H1 (cell line): ENCODE results near the gene TYMS. TPM values are rescaled to one million over a fixed set of nuclear protein-coding genes. Genes with fewer than 3 reads are reported as not detected.

Experiments used
- CTCF ChIA-PET: fragments of 300-600 bp; sonication (Branson Sonifier 250); formaldehyde crosslinking; loops from one replicate; lab custom pipeline; 2021; ENCODE audit not compliant: partially characterized antibody; lab: Charles Lee
- POLR2A ChIA-PET: fragments of 300-600 bp; sonication (Branson Sonifier 250); formaldehyde crosslinking; loops from one replicate; lab custom pipeline; 2021; ENCODE audit warnings: inconsistent platforms; ENCODE audit not compliant: partially characterized antibody; lab: Charles Lee
- DNase-seq, 2 experiments: peaks; one replicate each; pipeline versions ENCODE4 v3.0.0 to v3.0.0-alpha.2; 2010 to 2022; ENCODE audit warnings: low spot score in 2 of 2, low read depth in 1 of 2, mixed read lengths in 1 of 2
- FAIRE-seq: peaks from 2 replicates; lab custom pipeline; 2011; peaks lifted over from hg19 to GRCh38; lab: Jason Lieb, UNC
- H2AFZ ChIP-seq: 2 replicates; pipeline ENCODE4 v1.8.1; 2012; ENCODE audit warnings: low read length, inconsistent platforms
- H2AK5ac ChIP-seq: 2 replicates; pipeline ENCODE4 v1.6.1; 2013; ENCODE audit warnings: low read depth, low read length
- H2BK120ac ChIP-seq: replicated peaks from 2 replicates; pipeline ENCODE3; 2013; ENCODE audit warnings: low read depth, low read length, inconsistent platforms
- H2BK12ac ChIP-seq: 2 replicates; pipeline ENCODE4 v1.6.1; 2013; ENCODE audit warnings: low read depth, low read length
- H2BK15ac ChIP-seq: 2 replicates; pipeline ENCODE4 v1.6.1; 2013; ENCODE audit warnings: low read length
- H2BK20ac ChIP-seq: 2 replicates; pipeline ENCODE4 v1.6.1; 2013; ENCODE audit warnings: low read length
- H2BK5ac ChIP-seq: 2 replicates; pipeline ENCODE4 v1.6.1; 2013; ENCODE audit warnings: low read depth, low read length
- H3K14ac ChIP-seq: 2 replicates; pipeline ENCODE4 v1.6.1; 2013; ENCODE audit warnings: inconsistent platforms; ENCODE audit not compliant: insufficient read length
- H3K18ac ChIP-seq: 2 replicates; pipeline ENCODE4 v1.6.1; 2013; ENCODE audit warnings: low read length; ENCODE audit errors: extremely low read depth
- H3K23ac ChIP-seq: 2 replicates; pipeline ENCODE4 v1.6.1; 2013; ENCODE audit warnings: inconsistent platforms; ENCODE audit not compliant: insufficient read length
- H3K23me2 ChIP-seq: 2 replicates; pipeline ENCODE4 v1.6.1; 2013; ENCODE audit warnings: low read depth, low read length
- H3K27ac ChIP-seq: 2 replicates; pipeline ENCODE4 v1.6.1; 2011; ENCODE audit warnings: low read depth, low read length, inconsistent platforms
- H3K27me3 ChIP-seq, 4 experiments: replicated peaks in 1 of 4; 1 replicate in 1 of 4; 2 replicates in 3 of 4; pipeline versions ENCODE4 v1.6.1 to v1.8.1; 2011 to 2013; ENCODE audit warnings: low read length in 3 of 4, mild to moderate bottlenecking in 3 of 4, inconsistent platforms in 2 of 4, mixed read lengths in 2 of 4, moderate library complexity in 1 of 4; ENCODE audit not compliant: control insufficient read depth in 3 of 4, insufficient read depth in 3 of 4; ENCODE audit errors: extremely low read depth in 1 of 4
- H3K36me3 ChIP-seq, 4 experiments: 2 replicates each; pipeline versions ENCODE4 v1.6.1 to v1.8.1; 2011 to 2013; ENCODE audit warnings: mild to moderate bottlenecking in 4 of 4, low read length in 3 of 4, moderate library complexity in 2 of 4, control low read depth in 1 of 4, inconsistent platforms in 1 of 4; ENCODE audit not compliant: insufficient read depth in 4 of 4, control insufficient read depth in 2 of 4
- H3K4ac ChIP-seq: replicated peaks from 2 replicates; pipeline ENCODE3; 2013; ENCODE audit warnings: low read length, low read depth, mixed read lengths, inconsistent platforms; ENCODE audit not compliant: insufficient read length
- H3K4me1 ChIP-seq, 4 experiments: replicated peaks in 1 of 4; 1 replicate in 1 of 4; 2 replicates in 3 of 4; pipeline versions ENCODE4 v1.6.1 to v1.8.1; 2011 to 2013; ENCODE audit warnings: low read length in 3 of 4, inconsistent platforms in 2 of 4, mixed read lengths in 1 of 4; ENCODE audit not compliant: insufficient read depth in 4 of 4, control insufficient read depth in 3 of 4
- H3K4me2 ChIP-seq, 2 experiments: 2 replicates each; pipeline versions ENCODE4 v1.6.1 to v1.8.1; 2011 to 2013; ENCODE audit warnings: low read depth in 2 of 2, low read length in 2 of 2, control low read depth in 1 of 2, inconsistent platforms in 1 of 2, mild to moderate bottlenecking in 1 of 2; ENCODE audit not compliant: insufficient read depth in 1 of 2
- H3K4me3 ChIP-seq, 4 experiments: fragments of 200-600, 300-600 bp in 1 of 4; sonication (generic), shearing (Covaris generic), sonication (Bioruptor Twin) in 1 of 4; 2 replicates each; pipeline versions ENCODE4 v1.5.1 to v1.8.1; 2011 to 2016; ENCODE audit warnings: low read length in 4 of 4, low read depth in 3 of 4, control low read depth in 2 of 4, inconsistent platforms in 2 of 4, mild to moderate bottlenecking in 2 of 4, mixed read lengths in 1 of 4, moderate library complexity in 1 of 4; ENCODE audit not compliant: insufficient read depth in 2 of 4; ENCODE audit errors: extremely low read depth in 1 of 4
- H3K56ac ChIP-seq: replicated peaks from 2 replicates; pipeline ENCODE3; 2013; ENCODE audit warnings: low read depth, mild to moderate bottlenecking, mixed read lengths, low read length, inconsistent platforms; ENCODE audit not compliant: insufficient read length
- H3K79me1 ChIP-seq: 2 replicates; pipeline ENCODE4 v1.6.1; 2013; ENCODE audit warnings: low read depth, low read length, control low read depth
- H3K79me2 ChIP-seq, 2 experiments: 2 replicates each; pipeline versions ENCODE4 v1.6.1 to v1.8.1; 2012 to 2013; ENCODE audit warnings: low read length in 2 of 2, mild to moderate bottlenecking in 2 of 2, inconsistent platforms in 1 of 2; ENCODE audit not compliant: insufficient read depth in 2 of 2, control insufficient read depth in 1 of 2
- H3K9ac ChIP-seq, 4 experiments: replicated peaks in 1 of 4; 1 replicate in 1 of 4; 2 replicates in 3 of 4; pipeline versions ENCODE4 v1.6.1 to v1.8.1; 2011 to 2013; ENCODE audit warnings: low read depth in 3 of 4, low read length in 3 of 4, control low read depth in 2 of 4, mild to moderate bottlenecking in 2 of 4, moderate library complexity in 2 of 4, inconsistent platforms in 1 of 4; ENCODE audit errors: extremely low read depth in 1 of 4
- H3K9me3 ChIP-seq, 2 experiments: 2 replicates each; pipeline versions ENCODE4 v1.6.1 to v1.8.1; 2012 to 2013; ENCODE audit warnings: mild to moderate bottlenecking in 2 of 2, moderate library complexity in 2 of 2, control low read depth in 1 of 2, inconsistent platforms in 1 of 2, low read depth in 1 of 2, low read length in 1 of 2, mixed read lengths in 1 of 2; ENCODE audit not compliant: insufficient read depth in 2 of 2
- H4K20me1 ChIP-seq, 2 experiments: replicated peaks in 1 of 2; 2 replicates each; pipeline versions ENCODE3 to v1.8.1; 2011 to 2013; ENCODE audit warnings: inconsistent platforms in 2 of 2, low read length in 2 of 2, mild to moderate bottlenecking in 1 of 2; ENCODE audit not compliant: insufficient read depth in 2 of 2, control insufficient read depth in 1 of 2
- H4K5ac ChIP-seq: 2 replicates; pipeline ENCODE4 v1.6.1; 2013; ENCODE audit warnings: low read length, low read depth, mixed read lengths, inconsistent platforms; ENCODE audit not compliant: insufficient read length
- H4K8ac ChIP-seq: 2 replicates; pipeline ENCODE4 v1.8.0; 2013; ENCODE audit warnings: mild to moderate bottlenecking, moderate library complexity, low read length, inconsistent platforms; ENCODE audit not compliant: insufficient read depth; ENCODE audit errors: extremely low read depth
- H4K91ac ChIP-seq: replicated peaks from 2 replicates; pipeline ENCODE3; 2013; ENCODE audit warnings: low read length, mixed read lengths, inconsistent platforms; ENCODE audit not compliant: insufficient read length
- CHD2 ChIP-seq: IDR thresholded peaks from 2 replicates; pipeline ENCODE4 v1.6.1; 2012; ENCODE audit warnings: low read length, improper control_type of control experiment
- USF2 ChIP-seq: IDR thresholded peaks from 2 replicates; pipeline ENCODE4 v1.6.1; 2011; ENCODE audit warnings: low read length, improper control_type of control experiment
- WGBS, 2 experiments: shearing (Covaris generic) in 1 of 2; methylation state at CpG; one replicate each; pipeline versions ENCODE4 v1.1.6 to v1.1.7; 2013 to 2015; ENCODE audit warnings: low lambda C conversion rate in 2 of 2, mixed read lengths in 2 of 2, inconsistent platforms in 1 of 2, low coverage in 1 of 2, missing lambda C conversion rate in 1 of 2; ENCODE audit not compliant: insufficient replicate concordance in 2 of 2, insufficient coverage in 1 of 2, insufficient read length in 1 of 2; ENCODE audit errors: extremely low coverage in 1 of 2, missing lambda C conversion rate in 1 of 2; 5-methylcytosine and 5-hydroxymethylcytosine counted together
- polyA plus RNA-seq, 7 experiments: library from polyadenylated mRNA; depleted of rRNA in 3 of 7; stranded (reverse) in 5 of 7; unstranded in 2 of 7; fragments of >200 nt in 5 of 7; fragments of 200-250 nt in 2 of 7; gene quantifications; 1 replicate in 5 of 7; 2 replicates in 1 of 7; 4 replicates in 1 of 7; pipeline versions ENCODE4 v1.2.1 to v1.2.3, GENCODE V29; 2011 to 2013; ENCODE audit warnings: missing spikeins in 2 of 7, mixed read lengths in 2 of 7
- total RNA-seq: library from RNA; stranded (reverse); fragmentation: NEBNext Ultra II Directional; extraction: Animal tissue kit (Norgen Biotek cat#: 25700); gene quantifications from 2 replicates; pipeline ENCODE4 v1.2.1, GENCODE V29; 2021

The TYMS gene
- total and polyA plus RNA-seq, 2 of the 8 experiments (the other 6 are each of a cell fraction or from before 2014, with no cell fraction given), result 91.9 to 110 TPM

GRCh38 chr18:693466-694187 is 36.2 kb downstream of the TYMS start:
- Histone ChIP-seq H4K5ac (no peak overlapping the region), H2BK12ac (no peak overlapping the region), H3K36me3 (peaks cover 0 to 15% (median 7%) of the 10 kb centered on the region in 4 experiments; a peak in 3 of 8 replicates), H3K23ac (no peak overlapping the region), H2AFZ (no peak overlapping the region), H4K91ac (no peak overlapping the region), H3K4me2 (no peak overlapping the region), H4K20me1 (peaks cover 0 to 6% of the 10 kb centered on the region in 2 experiments), H3K4me3 (no peak overlapping the region), H2BK15ac (no peak overlapping the region), H3K18ac (no peak overlapping the region), H3K27ac (no peak overlapping the region), H2BK5ac (no peak overlapping the region), H3K9me3 (no peaks in the 10 kb centered on the region), H3K56ac (no peak overlapping the region), H3K27me3 (no peaks in the 10 kb centered on the region; a peak in 2 of 7 replicates), H3K9ac (no peak overlapping the region), H3K14ac (no peak overlapping the region), H4K8ac (no peak overlapping the region), H2AK5ac (no peak overlapping the region), H3K4me1 (no peaks in the 10 kb centered on the region; a peak in 2 of 7 replicates), H3K79me1 (no peaks in the 10 kb centered on the region), H3K4ac (no peak overlapping the region), H3K23me2 (no peaks in the 10 kb centered on the region), H2BK20ac (no peak overlapping the region), H3K79me2 (no peaks in the 10 kb centered on the region), H2BK120ac (no peak overlapping the region)
- 87% methylated on average over 8 of the region's 8 CpGs; no CpG with 5 or more reads in 1 of the 2 experiments for WGBS, 2 experiments
- DNase-seq (no peak), FAIRE-seq (no peak)
- ChIA-PET CTCF (interaction anchor here (0.5 kb wide), 1 partner anchor 55 kb away, joined by 3 read pairs; no protein-coding TSS in a partner anchor), POLR2A (interaction anchor here (1.0 kb wide), 1 partner anchor 12 kb away, joined by 3 read pairs; no protein-coding TSS in a partner anchor)
- TF ChIP-seq USF2 (no peak), CHD2 (no peak)
